A673 (cell line): ENCODE results near the gene PTK6. TPM values are rescaled to one million over a fixed set of nuclear protein-coding genes. Genes with fewer than 3 reads are reported as not detected.

Experiments
- BruUV-seq: library from RNA; stranded (reverse); fragments of 400-500 nt; replicated peaks from 2 replicates; lab custom pipeline; 2021; lab: Mats Ljungman, UMichigan
- CTCF ChIA-PET: fragments of 300-600 bp; sonication (Branson Sonifier 250); formaldehyde crosslinking; loops from one replicate; lab custom pipeline; 2022; ENCODE audit warnings: antibody characterized with exemption; lab: Charles Lee
- POLR2A ChIA-PET: fragments of 300-600 bp; sonication (Branson Sonifier 250); formaldehyde crosslinking; loops from one replicate; lab custom pipeline; 2022; ENCODE audit warnings: antibody characterized with exemption; ENCODE audit not compliant: low non-redundant PET; lab: Charles Lee
- DNase-seq: peaks from one replicate; pipeline ENCODE4 v3.0.0-alpha.2; 2015; ENCODE audit warnings: low spot score
- H3K27ac ChIP-seq: fragments of 200-600 bp; sonication (generic); 2 replicates; pipeline ENCODE4 v1.5.1; 2016; ENCODE audit warnings: mixed run types, low read depth, mild to moderate bottlenecking, mixed read lengths, antibody characterized with exemption, low read length; ENCODE audit not compliant: poor library complexity, severe bottlenecking
- H3K27me3 ChIP-seq: fragments of 200-600 bp; sonication (generic); replicated peaks from 2 replicates; pipeline ENCODE4 v1.6.1; 2017; ENCODE audit warnings: mixed run types, low read depth, mild to moderate bottlenecking, mixed read lengths, antibody characterized with exemption, low read length; ENCODE audit not compliant: insufficient read depth, poor library complexity
- H3K36me3 ChIP-seq: fragments of 200-600 bp; sonication (generic); 2 replicates; pipeline ENCODE4 v1.6.1; 2016; ENCODE audit warnings: mixed run types, mild to moderate bottlenecking, mixed read lengths, antibody characterized with exemption, low read length; ENCODE audit not compliant: insufficient read depth, poor library complexity, severe bottlenecking
- H3K4me1 ChIP-seq: fragments of 200-600 bp; sonication (generic); 2 replicates; pipeline ENCODE4 v1.6.1; 2017; ENCODE audit warnings: mixed run types, mild to moderate bottlenecking, mixed read lengths, antibody characterized with exemption, low read length; ENCODE audit not compliant: insufficient read depth, poor library complexity, severe bottlenecking
- H3K4me3 ChIP-seq: fragments of 200-600 bp; sonication (generic); 2 replicates; pipeline ENCODE4 v1.5.1; 2016; ENCODE audit warnings: low read depth, mixed run types, mild to moderate bottlenecking, mixed read lengths, low read length; ENCODE audit not compliant: poor library complexity, severe bottlenecking
- H3K9me3 ChIP-seq: fragments of 200-600 bp; sonication (generic); 2 replicates; pipeline ENCODE4 v1.6.1; 2016; ENCODE audit warnings: mixed run types, low read depth, mild to moderate bottlenecking, mixed read lengths, antibody characterized with exemption, low read length; ENCODE audit not compliant: poor library complexity, severe bottlenecking
- CTCF ChIP-seq: fragments of 300-800, 200-600 bp; sonication (generic); conservative IDR thresholded peaks from 2 replicates; pipeline ENCODE4 v1.5.1; 2017; ENCODE audit warnings: low read depth, mild to moderate bottlenecking, antibody characterized with exemption, low read length, moderate library complexity, mixed read lengths
- EZH2 ChIP-seq: fragments of 200-600 bp; sonication (generic); IDR thresholded peaks from 2 replicates; pipeline ENCODE4 v1.6.1; 2017; ENCODE audit warnings: borderline replicate concordance, low read depth, mild to moderate bottlenecking, mixed read lengths, antibody characterized with exemption, low read length; ENCODE audit not compliant: poor library complexity, severe bottlenecking
- intact Hi-C: fragments of 100-400 bp; cut with micrococcal nuclease; formaldehyde crosslinking; loops from one replicate; pipeline ENCODE4 v1.10.0; 2022; ENCODE audit not compliant: unreplicated experiment
- total RNA-seq: library from RNA; stranded (reverse); gene quantifications from 2 replicates; pipeline ENCODE4 v1.2.3, GENCODE V29; 2021

PTK6 gene
- total RNA-seq, 1 experiment from 2014 or later, result not detected

- Histone ChIP-seq H3K27me3 (no peaks in the 10 kb centered on the region), H3K27ac (no peak overlapping the region), H3K4me3 (no peak overlapping the region), H3K9me3 (no peaks in the 10 kb centered on the region), H3K36me3 (no peaks in the 10 kb centered on the region), H3K4me1 (no peaks in the 10 kb centered on the region)
- POLR2A ChIA-PET, result no interaction called here
- CTCF ChIA-PET, result no interaction called here
- TF ChIP-seq CTCF (no peak), EZH2 (no peak)
- no peak for DNase-seq
- no TSS peak for BruUV-seq
- intact Hi-C loops, result no loop called here
Measured at GRCh38 chr20:63567386-63568169, 30.4 kb upstream of the PTK6 start.

- Histone ChIP-seq H3K27me3 (no peaks in the 10 kb centered on the region), H3K4me3 (no peak overlapping the region), H3K27ac (no peak overlapping the region), H3K36me3 (no peaks in the 10 kb centered on the region), H3K4me1 (no peaks in the 10 kb centered on the region), H3K9me3 (no peaks in the 10 kb centered on the region)
- TF ChIP-seq CTCF (no peak), EZH2 (no peak)
- intact Hi-C loops, result no loop called here
- no TSS peak for BruUV-seq
- no peak for DNase-seq
- ChIA-PET CTCF (no interaction called here), POLR2A (no interaction called here)
Measured at GRCh38 chr20:63567136-63567385, 29.9 kb upstream of the PTK6 start.

- Histone ChIP-seq H3K4me3 (no peak overlapping the region), H3K27ac (no peak overlapping the region), H3K27me3 (no peaks in the 10 kb centered on the region), H3K4me1 (no peaks in the 10 kb centered on the region), H3K9me3 (no peaks in the 10 kb centered on the region), H3K36me3 (no peaks in the 10 kb centered on the region)
- TF ChIP-seq CTCF (no peak), EZH2 (no peak)
- no TSS peak for BruUV-seq
- DNase-seq, result no peak
- intact Hi-C loops, result no loop called here
- POLR2A ChIA-PET, result interaction anchor here (0.6 kb wide), 1 partner anchor 44 kb away, joined by 3 read pairs; no protein-coding TSS in a partner anchor
- CTCF ChIA-PET, result interaction anchor here (0.6 kb wide), 1 partner anchor 44 kb away, joined by 8 read pairs; no protein-coding TSS in a partner anchor
Measured at GRCh38 chr20:63566395-63567135, 29.4 kb upstream of the PTK6 start.
